Vagina (tissue), 2 donors: ENCODE measurements around the gene KRTAP10-5. TPM values are rescaled to one million over a fixed set of nuclear protein-coding genes. Genes with fewer than 3 reads are reported as not detected.

Experiments used
- DNase-seq, 2 donors: peaks; one replicate each; pipeline ENCODE4 v3.0.0-alpha.2; 2017; ENCODE audit errors: extremely low spot score in 2 of 2
- H3K27ac ChIP-seq: fragments of 200-600 bp; sonication (generic); one replicate; pipeline ENCODE4 v1.5.1; 2019
- H3K27me3 ChIP-seq: fragments of 200-600 bp; sonication (generic); one replicate; pipeline ENCODE4 v1.5.1; 2019
- H3K36me3 ChIP-seq, 2 donors: fragments of 200-600 bp; sonication (generic); one replicate each; pipeline ENCODE4 v1.5.1; 2017 to 2019
- H3K4me1 ChIP-seq: fragments of 200-600 bp; sonication (generic); one replicate; pipeline ENCODE4 v1.5.1; 2019
- H3K4me3 ChIP-seq, 2 donors: fragments of 200-600 bp; sonication (generic); 1 replicate in 1 of 2; 2 replicates in 1 of 2; pipeline ENCODE4 v1.5.1; 2016 to 2019
- H3K9me3 ChIP-seq: fragments of 200-600 bp; sonication (generic); one replicate; pipeline ENCODE4 v1.5.1; 2019
- POLR2A ChIP-seq, 2 donors: fragments of 450-650 bp; IDR thresholded peaks; one replicate each; pipeline ENCODE4 v1.6.1; 2017; ENCODE audit warnings: antibody characterized with exemption in 2 of 2, mild to moderate bottlenecking in 2 of 2, moderate library complexity in 2 of 2
- POLR2AphosphoS5 ChIP-seq, 2 donors: sonication (generic); formaldehyde crosslinking; IDR thresholded peaks; one replicate each; pipeline ENCODE4 v1.9.0; 2017; ENCODE audit warnings: antibody characterized with exemption in 2 of 2, mild to moderate bottlenecking in 2 of 2, low read depth in 1 of 2; ENCODE audit not compliant: insufficient read depth in 1 of 2
- intact Hi-C: fragments of 100-400 bp; cut with DNase I; formaldehyde crosslinking; loops from one replicate; pipeline ENCODE4 v1.15.1; 2023
- total RNA-seq: library from RNA; depleted of rRNA; stranded (reverse); fragments of >200 nt; gene quantifications from one replicate; pipeline ENCODE4 v1.2.3, GENCODE V29; 2016
- TF ChIP-seq, protein P1 (sequence below), 3 experiments: fragments of 450-650 bp in 2 of 3; fragments of 200-600 bp in 1 of 3; sonication (generic) in 1 of 3; IDR thresholded peaks; one replicate each; pipeline ENCODE4 v1.5.1; 2017 to 2019; ENCODE audit warnings: antibody characterized with exemption in 3 of 3, mild to moderate bottlenecking in 2 of 3, moderate library complexity in 2 of 3

Gene KRTAP10-5
- total RNA-seq, 1 donor from 2014 or later = not detected

GRCh38 chr21:44529503-44530125 is 50.8 kb downstream of the KRTAP10-5 start:
- H3K36me3 ChIP-seq = no peaks in the 10 kb centered on the region
- no peaks in the 10 kb centered on the region for H3K4me1 ChIP-seq
- H3K27me3 ChIP-seq = no peaks in the 10 kb centered on the region
- intact Hi-C loops = no loop called here
- H3K27ac ChIP-seq = no peak overlapping the region
- no peak for TF ChIP-seq POLR2A (IDR thresholded peaks at IDR 0.05)
- TF ChIP-seq, protein P1, sequence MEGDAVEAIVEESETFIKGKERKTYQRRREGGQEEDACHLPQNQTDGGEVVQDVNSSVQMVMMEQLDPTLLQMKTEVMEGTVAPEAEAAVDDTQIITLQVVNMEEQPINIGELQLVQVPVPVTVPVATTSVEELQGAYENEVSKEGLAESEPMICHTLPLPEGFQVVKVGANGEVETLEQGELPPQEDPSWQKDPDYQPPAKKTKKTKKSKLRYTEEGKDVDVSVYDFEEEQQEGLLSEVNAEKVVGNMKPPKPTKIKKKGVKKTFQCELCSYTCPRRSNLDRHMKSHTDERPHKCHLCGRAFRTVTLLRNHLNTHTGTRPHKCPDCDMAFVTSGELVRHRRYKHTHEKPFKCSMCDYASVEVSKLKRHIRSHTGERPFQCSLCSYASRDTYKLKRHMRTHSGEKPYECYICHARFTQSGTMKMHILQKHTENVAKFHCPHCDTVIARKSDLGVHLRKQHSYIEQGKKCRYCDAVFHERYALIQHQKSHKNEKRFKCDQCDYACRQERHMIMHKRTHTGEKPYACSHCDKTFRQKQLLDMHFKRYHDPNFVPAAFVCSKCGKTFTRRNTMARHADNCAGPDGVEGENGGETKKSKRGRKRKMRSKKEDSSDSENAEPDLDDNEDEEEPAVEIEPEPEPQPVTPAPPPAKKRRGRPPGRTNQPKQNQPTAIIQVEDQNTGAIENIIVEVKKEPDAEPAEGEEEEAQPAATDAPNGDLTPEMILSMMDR (IDR thresholded peaks at IDR 0.05) = no peak
- no peak for TF ChIP-seq POLR2AphosphoS5 (IDR thresholded peaks at IDR 0.05; ENCODE audit: insufficient read depth in 1 of 2, low read depth in 1 of 2)
- H3K4me3 ChIP-seq = no peak overlapping the region
- DNase-seq = no peak
- no peaks in the 10 kb centered on the region for H3K9me3 ChIP-seq

Other genes with a start within 250 kb of the KRTAP10-5 start
- 24.3 TPM for gene CFAP410, start 241.2 kb downstream of the KRTAP10-5 start, total RNA-seq
- gene TRPM2, start 227.0 kb downstream of the KRTAP10-5 start, total RNA-seq = 2.2 TPM
- 2.5 TPM for gene LRRC3, start 125.1 kb downstream of the KRTAP10-5 start, total RNA-seq
- not detected for gene KRTAP10-1, start 40.4 kb downstream of the KRTAP10-5 start, total RNA-seq
- gene KRTAP10-2, start 29.1 kb downstream of the KRTAP10-5 start, total RNA-seq = not detected
- not detected for gene KRTAP10-3, start 21.8 kb downstream of the KRTAP10-5 start, total RNA-seq
- gene KRTAP10-4, start 6.9 kb downstream of the KRTAP10-5 start, total RNA-seq = not detected
- gene KRTAP10-6, start 11.9 kb upstream of the KRTAP10-5 start, total RNA-seq = not detected
- not detected for gene KRTAP10-7, start 20.0 kb upstream of the KRTAP10-5 start, total RNA-seq
- gene KRTAP10-8, start 31.5 kb upstream of the KRTAP10-5 start, total RNA-seq = not detected
- gene KRTAP10-9, start 46.5 kb upstream of the KRTAP10-5 start, total RNA-seq = not detected
- not detected for gene KRTAP10-10, start 56.8 kb upstream of the KRTAP10-5 start, total RNA-seq
- gene KRTAP10-11, start 65.8 kb upstream of the KRTAP10-5 start, total RNA-seq = not detected
- gene KRTAP12-4, start 74.1 kb upstream of the KRTAP10-5 start, total RNA-seq = not detected
- not detected for gene KRTAP12-3, start 77.3 kb upstream of the KRTAP10-5 start, total RNA-seq
- not detected for gene KRTAP12-2, start 86.3 kb upstream of the KRTAP10-5 start, total RNA-seq
- not detected for gene KRTAP12-1, start 101.6 kb upstream of the KRTAP10-5 start, total RNA-seq
- gene KRTAP10-12, start 116.6 kb upstream of the KRTAP10-5 start, total RNA-seq = not detected
- not detected for gene TSPEAR, start 131.0 kb upstream of the KRTAP10-5 start, total RNA-seq
- 96.5 TPM for gene UBE2G2, start 221.2 kb upstream of the KRTAP10-5 start, total RNA-seq
- gene SUMO3, start 237.5 kb upstream of the KRTAP10-5 start, total RNA-seq = 70.0 TPM